VCaP (cell line): ENCODE results near the gene UBE2E2.

Source experiments
- H3K27ac ChIP-seq: fragments of 450-650 bp; 2 replicates; pipeline ENCODE4 v1.5.1; 2017
- CTCF ChIP-seq: fragments of 450-650 bp; conservative IDR thresholded peaks from 2 replicates; pipeline ENCODE4 v1.5.1; 2017; ENCODE audit warnings: mild to moderate bottlenecking, moderate library complexity

The UBE2E2 gene

GRCh38 chr3:23463791-23464190, 260.7 kb downstream of the UBE2E2 start:
- no peak overlapping the region for H3K27ac ChIP-seq
- no peak for TF ChIP-seq CTCF

DNA sequence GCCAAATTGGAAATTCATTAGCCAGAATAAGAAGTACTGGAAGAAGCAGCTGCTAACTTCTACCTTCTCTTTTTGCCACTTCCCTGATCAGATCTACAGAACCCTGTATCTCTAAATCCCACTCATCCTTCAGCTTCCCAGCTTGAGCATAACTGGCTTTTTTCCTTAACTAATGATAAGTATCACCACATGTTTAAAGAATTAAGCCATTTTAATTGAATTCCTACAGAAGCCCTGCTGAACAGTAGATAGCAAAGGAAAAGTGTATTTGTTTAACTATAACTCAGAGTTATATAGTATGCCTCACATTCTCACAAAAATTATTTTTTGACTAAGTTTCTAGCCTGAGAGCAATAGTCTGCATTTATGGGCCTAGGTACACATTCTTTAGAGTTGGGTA, 262.4 kb downstream of the UBE2E2 start:
- no peak for TF ChIP-seq CTCF
- no peak overlapping the region for H3K27ac ChIP-seq

DNA sequence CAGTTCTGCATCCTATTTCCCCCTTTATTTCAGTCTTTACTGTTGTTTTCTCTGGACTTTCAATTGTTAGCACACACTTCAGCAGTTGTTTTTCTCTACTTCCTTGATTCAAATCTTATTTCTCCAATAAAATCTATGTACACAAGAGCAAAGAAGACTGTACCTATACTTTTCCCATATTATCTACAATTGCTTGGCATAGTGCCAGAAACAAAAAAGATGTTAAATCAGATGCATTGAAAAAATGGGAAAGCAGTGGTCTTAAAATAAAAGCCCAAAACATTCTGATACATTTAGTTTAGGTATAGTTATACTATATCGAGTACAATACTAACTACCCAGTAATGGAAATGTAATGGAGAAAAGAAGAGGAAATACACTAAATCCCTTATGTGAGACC, 265.1 kb downstream of the UBE2E2 start:
- no peak for TF ChIP-seq CTCF

DNA sequence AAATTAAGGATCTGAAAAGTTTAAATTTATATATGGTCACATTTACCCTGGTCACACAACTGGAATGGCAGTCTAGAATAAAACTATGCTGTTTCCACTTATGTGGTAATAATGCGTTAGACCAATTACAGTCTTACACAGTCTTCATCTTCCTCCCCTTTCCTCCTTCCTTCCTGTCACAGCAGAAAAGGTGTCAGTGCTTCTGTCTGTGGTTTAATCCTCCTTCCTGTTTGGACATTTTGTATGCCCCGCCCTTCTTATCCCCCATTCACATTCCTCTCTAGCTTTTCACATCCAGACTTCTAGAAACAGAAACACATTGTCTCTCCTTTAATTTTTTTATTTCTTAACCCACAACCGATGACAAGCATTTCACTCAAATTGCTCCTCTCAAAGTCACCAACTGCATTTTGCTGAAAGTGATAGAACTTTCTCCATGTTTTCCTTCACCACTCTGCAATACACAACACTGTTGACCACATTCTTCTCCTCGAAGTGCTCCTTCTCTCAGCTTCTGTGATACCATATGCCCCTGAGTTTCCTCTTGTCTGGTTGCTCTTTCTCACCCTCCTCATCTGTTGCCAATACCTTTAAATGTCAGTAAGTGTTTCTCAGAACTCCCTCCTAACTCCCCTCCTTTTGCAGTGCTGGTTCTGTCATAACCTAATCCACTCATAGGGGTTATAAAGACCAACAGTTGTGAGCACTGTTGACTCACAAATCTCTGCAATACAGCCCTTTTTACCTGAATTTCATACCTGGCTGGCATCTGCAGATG, 271.6 kb downstream of the UBE2E2 start:
- H3K27ac ChIP-seq = peak overlapping the region; percentile 46
- no peak for TF ChIP-seq CTCF

More for the DNA sequence above, 265.1 kb downstream of the UBE2E2 start:
- H3K27ac ChIP-seq = no peak overlapping the region

- H3K27ac ChIP-seq = peak overlapping the region; percentile 46
- TF ChIP-seq CTCF = no peak
Measured at GRCh38 chr3:23475446-23475845, 272.3 kb downstream of the UBE2E2 start.

- no peak for TF ChIP-seq CTCF
- H3K27ac ChIP-seq = no peak overlapping the region
Measured at GRCh38 chr3:23479026-23479425, 275.9 kb downstream of the UBE2E2 start.

GRCh38 chr3:23479615-23480328, 276.6 kb downstream of the UBE2E2 start:
- H3K27ac ChIP-seq = no peak overlapping the region
- TF ChIP-seq CTCF = no peak
